HS-27A (cell line): ENCODE results near the gene ATXN1.

Experiments used
- DNase-seq: peaks from one replicate; pipeline ENCODE4 v3.0.0-alpha.2; 2012; ENCODE audit warnings: low read depth, missing footprints

The ATXN1 gene

GRCh38 chr6:16533721-16534136 lies 227.5 kb downstream of the ATXN1 start:
- no peak for DNase-seq

- DNase-seq = no peak
Measured at GRCh38 chr6:16533210-16533609, 228.1 kb downstream of the ATXN1 start.

- no peak for DNase-seq
Measured at GRCh38 chr6:16527691-16528090, 233.6 kb downstream of the ATXN1 start.

- DNase-seq = no peak
Measured at GRCh38 chr6:16524380-16524707, 236.9 kb downstream of the ATXN1 start.

GRCh38 chr6:16523606-16524379 lies 237.5 kb downstream of the ATXN1 start:
- peak; percentile 23 for DNase-seq

GRCh38 chr6:16522937-16523336 lies 238.3 kb downstream of the ATXN1 start:
- no peak for DNase-seq

DNA sequence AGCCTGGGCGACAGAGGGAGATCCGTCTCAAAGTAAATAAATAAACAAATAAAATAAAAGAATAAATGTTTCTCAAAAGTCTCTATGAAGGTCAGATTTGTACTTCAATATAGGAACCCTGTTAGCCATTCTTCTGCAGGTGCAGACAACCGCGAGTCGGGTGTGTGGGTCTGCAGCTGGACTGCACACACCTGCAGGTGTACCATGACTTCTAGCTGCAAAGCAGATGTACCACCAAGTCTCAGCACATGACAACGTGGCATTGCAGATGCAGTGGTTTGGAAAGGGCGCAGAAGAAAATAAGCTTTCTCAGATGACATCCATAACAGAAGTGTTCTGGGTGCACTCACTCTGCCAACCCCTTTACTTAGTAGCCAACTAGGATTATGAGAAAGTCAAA lies 239.7 kb downstream of the ATXN1 start:
- DNase-seq = no peak

GRCh38 chr6:16519265-16520242 lies 241.7 kb downstream of the ATXN1 start:
- DNase-seq = no peak

GRCh38 chr6:16518265-16518664 lies 243.0 kb downstream of the ATXN1 start:
- DNase-seq = no peak

DNA sequence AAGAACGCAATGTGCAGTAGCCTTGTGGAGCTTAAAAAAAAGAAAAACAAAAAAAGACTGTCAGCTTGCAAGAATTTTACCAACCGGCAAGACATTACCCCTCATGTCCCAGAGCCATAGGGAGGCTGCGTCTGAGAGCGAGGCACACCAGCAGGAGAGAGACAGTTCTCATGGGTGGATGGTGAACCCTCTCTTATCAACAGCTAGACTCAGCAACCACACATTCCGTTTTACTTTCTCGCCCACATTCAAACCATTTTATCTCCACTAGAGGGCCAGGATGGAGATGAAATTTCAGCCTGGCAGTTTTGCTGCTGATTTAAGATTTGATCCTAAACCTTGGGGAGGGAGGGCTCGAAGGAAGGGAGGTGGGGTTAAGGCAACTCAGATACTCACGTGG lies 247.0 kb downstream of the ATXN1 start:
- peak; percentile 49 for DNase-seq

DNA sequence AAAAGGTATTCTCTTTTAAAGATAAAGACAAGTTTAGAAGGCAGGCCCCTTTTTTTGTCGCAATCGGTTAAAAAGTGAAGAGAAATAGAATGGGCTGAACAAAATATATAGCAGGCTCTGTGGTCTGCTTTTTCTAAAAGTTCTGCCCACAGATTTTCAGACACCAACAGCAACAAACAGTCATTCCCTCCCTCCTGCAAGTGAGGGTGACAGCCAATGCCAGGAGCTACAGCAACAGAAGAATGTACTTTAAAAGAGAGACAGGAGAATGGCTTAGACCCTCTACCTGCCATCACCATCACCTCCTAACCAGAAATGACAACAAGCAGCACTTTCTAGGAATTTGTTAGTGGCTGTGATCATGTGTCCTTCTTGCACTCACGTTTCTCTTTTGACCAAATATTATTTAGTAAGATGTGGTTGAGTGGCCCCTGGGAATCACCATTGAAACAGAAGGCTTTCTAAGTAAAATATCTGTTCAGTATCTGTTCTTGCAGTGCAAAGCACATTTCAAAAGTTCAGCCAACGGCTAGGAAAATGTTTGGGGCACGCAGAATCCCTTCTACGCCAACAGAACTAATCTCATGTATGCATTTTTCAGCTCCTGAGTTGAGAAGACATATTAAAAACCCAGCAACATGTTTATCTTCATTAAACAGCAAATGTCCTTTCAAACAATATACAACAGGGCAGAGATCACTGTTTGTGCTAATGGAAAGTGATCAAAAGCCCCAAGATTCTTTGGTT lies 248.5 kb downstream of the ATXN1 start:
- DNase-seq = no peak

DNA sequence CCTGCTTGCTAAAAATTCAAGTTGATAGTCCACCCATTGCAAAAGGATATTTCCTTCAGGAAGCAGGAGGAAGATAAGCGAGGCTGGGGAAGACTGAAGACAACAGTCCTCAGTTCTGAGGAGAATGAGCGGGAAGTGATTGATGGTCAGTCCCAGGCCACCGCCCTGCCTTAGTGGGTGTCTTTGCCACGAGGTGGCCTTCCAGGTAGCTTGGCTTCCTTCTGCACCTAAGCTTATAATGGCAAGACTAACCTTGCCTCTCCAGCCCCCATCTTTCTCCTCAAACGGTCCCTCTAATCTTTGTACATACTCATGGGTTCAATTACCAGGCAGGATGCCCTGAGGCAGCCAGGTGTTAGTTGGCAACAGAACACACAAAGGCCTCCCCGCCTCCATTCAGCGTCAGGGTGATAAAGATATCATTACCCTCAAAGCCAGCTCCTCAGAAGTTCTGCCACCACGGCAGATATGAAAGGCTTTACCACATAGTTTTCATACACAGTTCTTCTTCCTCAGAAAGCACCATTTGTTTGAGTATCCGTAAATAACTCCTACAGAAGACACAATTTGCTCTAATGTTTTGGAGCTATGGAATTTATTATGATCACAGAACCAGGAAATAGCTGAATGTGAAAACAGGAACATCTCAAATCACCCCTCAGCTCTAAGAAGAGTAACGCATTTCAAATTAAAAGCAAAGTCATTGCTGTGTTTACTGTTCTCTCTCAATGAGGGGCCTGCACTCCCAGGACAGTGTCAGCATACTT lies 249.4 kb downstream of the ATXN1 start:
- no peak for DNase-seq

GRCh38 chr6:16511040-16511660 lies 250.1 kb downstream of the ATXN1 start:
- peak; percentile 24 for DNase-seq

GRCh38 chr6:16510245-16510644 lies 251.0 kb downstream of the ATXN1 start:
- DNase-seq = no peak

- no peak for DNase-seq
Measured at GRCh38 chr6:16508959-16509358, 252.3 kb downstream of the ATXN1 start.

- DNase-seq = peak; percentile 20
Measured at GRCh38 chr6:16505711-16506357, 255.4 kb downstream of the ATXN1 start.

DNA sequence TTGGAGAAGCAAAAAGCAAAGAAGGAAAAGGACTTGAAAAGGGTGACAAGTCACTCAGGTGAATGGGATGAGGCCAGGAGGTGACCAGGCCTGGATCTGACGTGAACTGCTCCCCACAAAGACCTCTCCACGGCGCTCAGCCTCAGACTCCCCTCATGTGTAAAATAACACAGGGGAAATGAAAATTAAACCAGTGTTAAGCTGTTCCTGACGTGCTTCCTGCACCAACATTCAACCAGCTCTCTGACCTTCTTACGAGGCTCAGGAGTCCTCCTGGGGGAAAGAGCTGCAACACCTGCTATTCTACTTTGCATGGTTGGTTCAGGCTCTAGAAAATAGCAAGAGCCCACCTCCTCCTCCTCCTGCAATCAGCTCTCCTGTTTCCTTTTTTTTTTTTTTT lies 256.7 kb downstream of the ATXN1 start:
- DNase-seq = no peak

DNA sequence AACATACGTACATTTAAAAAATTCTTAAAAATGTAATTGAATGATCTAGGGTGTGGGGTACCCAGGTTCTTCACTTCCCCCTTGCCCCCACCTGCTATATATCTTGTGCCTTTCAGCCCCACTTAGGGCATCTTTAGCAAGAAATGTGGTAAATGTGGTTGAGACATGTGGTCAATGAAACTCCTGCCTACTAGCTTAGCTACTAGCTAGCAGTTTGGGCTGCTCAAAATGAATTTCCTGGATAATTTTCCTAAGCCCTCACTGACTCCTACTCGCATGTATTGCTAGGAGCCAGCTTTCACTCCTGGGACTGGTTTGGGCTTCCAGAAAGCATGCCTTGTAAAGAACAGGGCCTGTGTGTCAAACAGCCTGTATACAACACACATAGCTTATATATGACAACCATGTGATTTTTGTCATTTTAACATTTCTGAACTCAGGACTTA lies 257.3 kb downstream of the ATXN1 start:
- no peak for DNase-seq

DNA sequence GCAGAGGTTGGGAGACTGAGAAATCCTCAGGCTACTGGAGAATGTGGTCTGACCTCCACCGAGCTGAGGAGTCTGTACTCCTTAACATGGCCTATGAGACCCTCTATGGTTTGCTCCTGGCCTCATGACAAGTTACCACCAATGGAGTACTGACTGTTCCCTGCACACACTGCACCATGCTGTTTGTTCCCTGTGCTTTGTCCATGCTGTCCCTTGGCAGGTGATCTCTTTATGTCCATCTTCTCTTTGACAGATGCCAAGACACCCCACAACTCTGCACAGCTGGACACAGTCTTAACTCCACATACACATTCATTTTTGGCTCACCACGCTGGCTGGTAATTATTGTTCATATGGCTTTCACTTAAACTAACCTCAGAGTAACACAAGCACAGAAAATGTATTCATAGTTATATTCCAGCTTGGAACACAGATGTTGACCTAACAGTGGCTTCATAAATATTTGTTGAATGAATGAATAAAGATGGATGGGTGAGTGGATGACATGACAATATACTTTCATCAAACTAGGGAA lies 258.0 kb downstream of the ATXN1 start:
- no peak for DNase-seq

- no peak for DNase-seq
Measured at GRCh38 chr6:16498957-16499356, 262.3 kb downstream of the ATXN1 start.
